ENCODE data around the gene ZNF772. TPM values are rescaled to one million over a fixed set of nuclear protein-coding genes. Genes with fewer than 3 reads are reported as not detected.

Gene ZNF772
- polyA plus RNA-seq, 1 of the 3 experiments (the other 2 are of a cell fraction), result 0.99 TPM

DNA sequence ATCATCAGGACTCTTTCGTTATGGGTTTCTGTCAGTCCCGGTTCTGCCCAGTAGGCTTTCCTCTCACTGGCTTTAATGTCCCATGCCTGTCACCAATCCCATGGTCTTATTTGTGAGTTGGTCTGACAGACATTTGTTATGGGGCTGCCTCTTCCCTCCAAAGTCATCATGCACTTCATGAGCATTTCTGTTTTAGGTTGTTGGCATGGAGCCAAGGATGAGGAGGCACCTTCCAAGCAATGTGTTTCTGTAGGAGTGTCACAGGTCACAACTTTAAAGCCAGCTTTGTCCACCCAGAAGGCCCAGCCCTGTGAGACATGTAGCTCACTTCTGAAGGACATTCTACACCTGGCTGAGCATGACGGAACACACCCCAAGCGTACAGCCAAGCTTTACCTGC, 57.9 kb downstream of the ZNF772 start:
- H3K27me3 ChIP-seq (ENCODE audit: insufficient read depth), result no peaks in the 10 kb centered on the region
- no peaks in the 10 kb centered on the region for H3K9me2 ChIP-seq
- TF ChIP-seq CHD2 (IDR thresholded peaks at IDR 0.05; ENCODE audit: low read length, partially characterized antibody), result no peak
- TF ChIP-seq, protein P1, sequence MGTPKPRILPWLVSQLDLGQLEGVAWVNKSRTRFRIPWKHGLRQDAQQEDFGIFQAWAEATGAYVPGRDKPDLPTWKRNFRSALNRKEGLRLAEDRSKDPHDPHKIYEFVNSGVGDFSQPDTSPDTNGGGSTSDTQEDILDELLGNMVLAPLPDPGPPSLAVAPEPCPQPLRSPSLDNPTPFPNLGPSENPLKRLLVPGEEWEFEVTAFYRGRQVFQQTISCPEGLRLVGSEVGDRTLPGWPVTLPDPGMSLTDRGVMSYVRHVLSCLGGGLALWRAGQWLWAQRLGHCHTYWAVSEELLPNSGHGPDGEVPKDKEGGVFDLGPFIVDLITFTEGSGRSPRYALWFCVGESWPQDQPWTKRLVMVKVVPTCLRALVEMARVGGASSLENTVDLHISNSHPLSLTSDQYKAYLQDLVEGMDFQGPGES (IDR thresholded peaks at IDR 0.05; ENCODE audit: low read depth, low read length), result no peak
- TF ChIP-seq TCF12 (IDR thresholded peaks at IDR 0.05), result no peak
- no peak for TF ChIP-seq GATA2 (CRISPR knock-in tag; IDR thresholded peaks at IDR 0.05)
- no peak for TF ChIP-seq RFX5 (IDR thresholded peaks at IDR 0.05; ENCODE audit: low read length)
- TF ChIP-seq POLR2AphosphoS5 (IDR thresholded peaks at IDR 0.05; ENCODE audit: low read depth, low read length), result no peak
- TF ChIP-seq, protein P2, sequence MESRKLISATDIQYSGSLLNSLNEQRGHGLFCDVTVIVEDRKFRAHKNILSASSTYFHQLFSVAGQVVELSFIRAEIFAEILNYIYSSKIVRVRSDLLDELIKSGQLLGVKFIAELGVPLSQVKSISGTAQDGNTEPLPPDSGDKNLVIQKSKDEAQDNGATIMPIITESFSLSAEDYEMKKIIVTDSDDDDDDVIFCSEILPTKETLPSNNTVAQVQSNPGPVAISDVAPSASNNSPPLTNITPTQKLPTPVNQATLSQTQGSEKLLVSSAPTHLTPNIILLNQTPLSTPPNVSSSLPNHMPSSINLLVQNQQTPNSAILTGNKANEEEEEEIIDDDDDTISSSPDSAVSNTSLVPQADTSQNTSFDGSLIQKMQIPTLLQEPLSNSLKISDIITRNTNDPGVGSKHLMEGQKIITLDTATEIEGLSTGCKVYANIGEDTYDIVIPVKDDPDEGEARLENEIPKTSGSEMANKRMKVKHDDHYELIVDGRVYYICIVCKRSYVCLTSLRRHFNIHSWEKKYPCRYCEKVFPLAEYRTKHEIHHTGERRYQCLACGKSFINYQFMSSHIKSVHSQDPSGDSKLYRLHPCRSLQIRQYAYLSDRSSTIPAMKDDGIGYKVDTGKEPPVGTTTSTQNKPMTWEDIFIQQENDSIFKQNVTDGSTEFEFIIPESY (IDR thresholded peaks at IDR 0.05; ENCODE audit: borderline replicate concordance, low read depth), result no peak
- TF ChIP-seq NFIC (IDR thresholded peaks at IDR 0.05; ENCODE audit: borderline replicate concordance), result no peak
- no peak for TF ChIP-seq MEF2A (IDR thresholded peaks at IDR 0.05; ENCODE audit: borderline replicate concordance, low read depth)
- no peak for TF ChIP-seq ELF1 (IDR thresholded peaks at IDR 0.05)
- no peak for TF ChIP-seq JUND (IDR thresholded peaks at IDR 0.05)
- TF ChIP-seq, protein P3, sequence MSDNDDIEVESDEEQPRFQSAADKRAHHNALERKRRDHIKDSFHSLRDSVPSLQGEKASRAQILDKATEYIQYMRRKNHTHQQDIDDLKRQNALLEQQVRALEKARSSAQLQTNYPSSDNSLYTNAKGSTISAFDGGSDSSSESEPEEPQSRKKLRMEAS (IDR thresholded peaks at IDR 0.05; ENCODE audit: low read depth), result no peak
- no peak for TF ChIP-seq FOXM1 (IDR thresholded peaks at IDR 0.05; ENCODE audit: low read depth)
- no peak for TF ChIP-seq EP300 (IDR thresholded peaks at IDR 0.05; ENCODE audit: borderline replicate concordance in 1 of 2, low read depth in 1 of 2, low read length in 1 of 2)
- TF ChIP-seq YY1 (IDR thresholded peaks at IDR 0.05; ENCODE audit: low read depth), result no peak
- H3K27ac ChIP-seq (ENCODE audit: low read depth in 2 of 2, low read length in 1 of 2), result no peak overlapping the region
- H3K9me3 ChIP-seq, result no peaks in the 10 kb centered on the region
- H2AFZ ChIP-seq (ENCODE audit: low read depth), result no peak overlapping the region
- no peak overlapping the region for H3K4me3 ChIP-seq (ENCODE audit: low read depth in 2 of 2, low read length in 1 of 2)
- CTCF ChIA-PET, result interaction anchor here (0.9 to 1.2 kb wide), 2 partner anchors 9 to 13 kb away, joined by 3 read pairs; no protein-coding TSS in a partner anchor
- H3K4me1 ChIP-seq (ENCODE audit: control insufficient read depth in 1 of 2, insufficient read depth in 2 of 2, low read depth in 1 of 2, low read length in 1 of 2), result no peaks in the 10 kb centered on the region
- H3K36me3 ChIP-seq (replicated peaks in 1 of 2; ENCODE audit: control insufficient read depth in 1 of 2, insufficient read depth in 2 of 2, low read length in 1 of 2), result peaks cover 21 to 51% of the 10 kb centered on the region in 2 experiments
- H3K79me2 ChIP-seq (ENCODE audit: insufficient read depth), result peaks cover 17% of the 10 kb centered on the region; the same call in 1 of the 2 replicates
- H3K4me2 ChIP-seq, result no peak overlapping the region
- WGBS (ENCODE audit: low lambda C conversion rate), result 98% methylated on average over 4 of the region's 4 CpGs
- POLR2A ChIA-PET, result no interaction called here
- no peak for DNase-seq
- H3F3A ChIP-seq (replicated peaks; ENCODE audit: insufficient read depth), result no peaks in the 10 kb centered on the region
- H4K20me1 ChIP-seq (ENCODE audit: insufficient read depth), result no peaks in the 10 kb centered on the region
- H3K9ac ChIP-seq, result no peak overlapping the region

Small RNA genes lying within 50 kb of the gene (small RNA-seq; reads per million reads assigned to genes)
- gene VN1R107P, result 0 reads per million in 7 experiments

Other genes starting within 250 kb of the ZNF772 start
- gene AURKC, start 246.5 kb downstream of the ZNF772 start, polyA plus RNA-seq (2012; rRNA removed), result 1.2 and 1.5 TPM in 2 replicates
- gene ZNF805, start 236.9 kb downstream of the ZNF772 start, polyA plus RNA-seq (2012; rRNA removed), result 1.5 and 2.5 TPM in 2 replicates
- gene ZNF460, start 197.1 kb downstream of the ZNF772 start, polyA plus RNA-seq (2012; rRNA removed), result 2.4 and 4.3 TPM in 2 replicates
- 1.2 and 1.7 TPM in 2 replicates for gene ZNF543, start 157.1 kb downstream of the ZNF772 start, polyA plus RNA-seq (2012; rRNA removed)
- gene ZNF304, start 126.3 kb downstream of the ZNF772 start, polyA plus RNA-seq (2012; rRNA removed), result 2.5 and 3.7 TPM in 2 replicates
- 21.0 and 22.2 TPM in 2 replicates for gene TRAPPC2B, start 114.0 kb downstream of the ZNF772 start, polyA plus RNA-seq (2012; rRNA removed)
- gene ZNF547, start 114.0 kb downstream of the ZNF772 start, polyA plus RNA-seq (2012; rRNA removed), result 1.5 and 1.7 TPM in 2 replicates
- 6.8 and 7.7 TPM in 2 replicates for gene ZNF548, start 87.7 kb downstream of the ZNF772 start, polyA plus RNA-seq (2012; rRNA removed)
- gene ZNF17, start 66.4 kb downstream of the ZNF772 start, polyA plus RNA-seq (2012; rRNA removed), result 3.9 and 5.0 TPM in 2 replicates
- 12.6 and 14.9 TPM in 2 replicates for gene ZNF749, start 42.2 kb downstream of the ZNF772 start, polyA plus RNA-seq (2012; rRNA removed)
- gene VN1R1, start 20.4 kb downstream of the ZNF772 start, polyA plus RNA-seq (2012; rRNA removed), result 0.03 and 0.06 TPM in 2 replicates
- gene ZNF419, start 10.2 kb upstream of the ZNF772 start, polyA plus RNA-seq (2012; rRNA removed), result 7.8 and 10.4 TPM in 2 replicates
- gene ZNF773, start 22.4 kb upstream of the ZNF772 start, polyA plus RNA-seq (2012; rRNA removed), result 6.6 and 9.0 TPM in 2 replicates
- gene ZNF549, start 49.8 kb upstream of the ZNF772 start, polyA plus RNA-seq (2012; rRNA removed), result 2.4 and 3.3 TPM in 2 replicates
- gene ZNF550, start 82.3 kb upstream of the ZNF772 start, polyA plus RNA-seq (2012; rRNA removed), result 5.7 and 7.1 TPM in 2 replicates
- gene ZNF416, start 101.3 kb upstream of the ZNF772 start, polyA plus RNA-seq (2012; rRNA removed), result 2.0 and 2.8 TPM in 2 replicates
- 2.1 and 2.4 TPM in 2 replicates for gene ZIK1, start 106.6 kb upstream of the ZNF772 start, polyA plus RNA-seq (2012; rRNA removed)
- 4.4 and 4.6 TPM in 2 replicates for gene ZNF530, start 122.3 kb upstream of the ZNF772 start, polyA plus RNA-seq (2012; rRNA removed)
- 9.6 and 9.8 TPM in 2 replicates for gene ZNF134, start 136.7 kb upstream of the ZNF772 start, polyA plus RNA-seq (2012; rRNA removed)
- 8.6 and 10.7 TPM in 2 replicates for gene ZNF211, start 155.6 kb upstream of the ZNF772 start, polyA plus RNA-seq (2012; rRNA removed)
- gene ZSCAN4, start 191.4 kb upstream of the ZNF772 start, polyA plus RNA-seq (2012; rRNA removed), result not detected in 2 replicates
- 4.9 and 5.9 TPM in 2 replicates for gene ZNF551, start 204.4 kb upstream of the ZNF772 start, polyA plus RNA-seq (2012; rRNA removed)
- gene ZNF154, start 231.6 kb upstream of the ZNF772 start, polyA plus RNA-seq (2012; rRNA removed), result not detected in 2 replicates